ENCODE results near the gene FSTL3.

The FSTL3 gene

GRCh38 chr19:633786-634639, 42.2 kb upstream of the FSTL3 start:
- in situ Hi-C loops (cut with MboI; ENCODE audit: low sequenced_read_pairs, unreplicated experiment), result no loop called here
- no peak for TF ChIP-seq CTCF (IDR thresholded peaks at IDR 0.05; ENCODE audit: borderline replicate concordance, control extremely low read depth, extremely low read depth, insufficient read depth, missing control alignments)
- no peak for DNase-seq (ENCODE audit: low spot score)

DNA sequence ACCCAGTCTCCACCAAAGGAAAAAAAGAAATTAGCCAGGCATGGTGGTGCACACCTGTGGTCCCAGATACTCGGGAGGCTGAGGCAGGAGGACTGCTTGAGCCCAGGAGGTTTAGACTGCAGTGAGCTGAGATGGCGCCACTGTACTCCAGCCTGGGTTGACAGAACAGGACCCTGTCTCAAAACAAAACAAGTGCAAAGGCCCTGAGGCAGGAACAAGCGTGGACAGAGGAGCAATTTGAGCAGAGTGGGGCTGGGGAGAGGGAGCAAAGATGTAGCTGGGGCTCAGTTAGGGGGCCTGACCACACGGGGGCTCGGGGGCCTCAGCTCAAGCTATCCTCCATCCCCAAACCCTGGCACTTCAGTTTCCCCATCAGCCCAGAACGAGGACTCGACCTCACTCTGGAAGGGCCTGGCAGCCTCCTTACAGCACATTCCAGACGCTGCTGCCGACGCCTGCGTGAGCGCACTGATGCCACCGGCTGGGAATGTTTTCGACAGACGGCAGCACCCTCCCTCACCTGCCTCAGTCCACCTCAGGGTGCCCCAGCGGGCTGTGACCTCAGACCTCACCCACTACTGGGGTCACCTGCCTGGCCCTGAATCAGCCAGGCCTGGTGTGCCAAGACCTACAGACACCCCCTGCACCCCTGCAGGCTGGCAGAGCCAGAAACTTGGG, 41.1 kb upstream of the FSTL3 start:
- TF ChIP-seq CTCF (IDR thresholded peaks at IDR 0.05; ENCODE audit: borderline replicate concordance, control extremely low read depth, extremely low read depth, insufficient read depth, missing control alignments), result no peak
- in situ Hi-C loops (cut with MboI; ENCODE audit: low sequenced_read_pairs, unreplicated experiment), result no loop called here
- no peak for DNase-seq (ENCODE audit: low spot score)

DNA sequence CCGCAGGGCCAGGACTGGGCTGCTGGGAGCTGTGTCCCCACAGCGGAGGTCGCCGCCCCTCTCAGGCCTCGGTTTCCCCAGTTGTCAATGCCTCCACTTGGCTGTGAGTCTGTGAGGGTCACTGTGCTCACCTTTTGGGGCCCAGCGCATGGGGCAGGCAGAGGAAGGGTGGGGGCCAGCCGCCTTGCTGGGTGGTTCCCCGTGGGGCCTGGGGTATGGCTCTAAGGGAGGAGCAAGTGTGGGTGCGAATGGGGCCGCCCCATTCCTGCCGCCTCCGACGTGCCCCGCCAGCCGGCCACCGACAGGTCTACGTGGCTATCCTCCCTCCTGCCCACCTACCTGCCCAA, 37.3 kb upstream of the FSTL3 start:
- in situ Hi-C loops (cut with MboI; ENCODE audit: low sequenced_read_pairs, unreplicated experiment), result no loop called here
- no peak for DNase-seq (ENCODE audit: low spot score)
- TF ChIP-seq CTCF (IDR thresholded peaks at IDR 0.05; ENCODE audit: borderline replicate concordance, control extremely low read depth, extremely low read depth, insufficient read depth, missing control alignments), result no peak

DNA sequence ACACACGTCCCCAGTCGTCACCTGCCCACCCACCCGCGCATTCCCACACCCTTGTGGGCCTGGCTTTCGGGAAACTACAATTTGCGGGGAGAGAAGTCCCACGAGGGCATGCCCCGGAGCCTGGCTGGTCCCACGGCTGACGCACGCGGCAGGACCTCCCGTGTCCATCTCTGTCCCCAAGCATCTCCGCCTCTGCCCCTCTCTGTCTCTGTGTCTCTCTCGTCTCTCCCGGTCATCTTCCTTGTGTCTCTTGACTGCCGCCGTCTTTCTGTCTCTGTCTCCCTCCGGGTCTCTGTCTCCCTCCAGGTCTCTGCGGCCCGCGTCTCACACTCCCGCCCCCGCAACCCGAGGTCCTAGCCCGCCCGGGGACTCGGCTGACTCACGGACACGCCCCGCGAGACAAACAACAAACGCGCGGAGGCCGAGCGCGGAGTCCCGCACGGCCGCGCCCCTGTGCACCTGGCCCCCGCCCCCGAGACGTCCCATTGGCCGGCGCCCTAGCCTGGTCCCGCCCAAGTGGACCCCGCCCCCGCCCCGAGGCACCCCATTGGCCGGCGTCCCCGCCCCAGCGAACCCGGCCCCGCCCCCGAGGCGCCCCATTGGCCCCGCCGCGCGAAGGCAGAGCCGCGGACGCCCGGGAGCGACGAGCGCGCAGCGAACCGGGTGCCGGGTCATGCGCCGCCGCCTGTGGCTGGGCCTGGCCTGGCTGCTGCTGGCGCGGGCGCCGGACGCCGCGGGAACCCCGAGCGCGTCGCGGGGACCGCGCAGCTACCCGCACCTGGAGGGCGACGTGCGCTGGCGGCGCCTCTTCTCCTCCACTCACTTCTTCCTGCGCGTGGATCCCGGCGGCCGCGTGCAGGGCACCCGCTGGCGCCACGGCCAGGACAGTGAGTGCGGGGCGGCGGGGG, 36.7 kb upstream of the FSTL3 start, which contains the start of gene FGF22:
Gene FGF22, plus strand, starts transcription at position 627 of the 908 bp plus-strand sequence. Its CDS starts 47 bp downstream, at position 674.
- peak; percentile 98 for DNase-seq (ENCODE audit: low spot score)
- in situ Hi-C loops (cut with MboI; ENCODE audit: low sequenced_read_pairs, unreplicated experiment), result no loop called here
- TF ChIP-seq CTCF (IDR thresholded peaks at IDR 0.05; ENCODE audit: borderline replicate concordance, control extremely low read depth, extremely low read depth, insufficient read depth, missing control alignments), result no peak

DNA sequence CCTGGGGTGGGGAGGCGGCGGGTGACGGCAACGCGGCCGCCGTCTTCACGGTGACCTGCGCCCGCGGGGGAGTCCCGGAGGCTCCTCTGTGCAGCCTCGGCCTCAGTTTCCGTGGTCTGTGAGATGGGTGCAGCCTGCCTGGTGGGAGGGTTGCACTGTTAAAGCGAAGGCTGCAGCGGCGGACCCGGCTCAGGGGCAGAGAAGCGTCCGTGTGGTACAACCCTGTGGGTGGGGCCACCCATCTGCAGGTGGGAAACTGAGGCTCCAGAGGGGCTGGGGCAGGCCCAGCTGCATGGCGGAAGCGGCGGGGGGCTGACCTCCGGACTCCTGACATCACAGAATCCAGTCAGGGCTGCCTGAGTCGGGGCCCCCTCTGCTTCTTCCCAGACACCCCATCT, 36.0 kb upstream of the FSTL3 start:
- no peak for DNase-seq (ENCODE audit: low spot score)
- TF ChIP-seq CTCF (IDR thresholded peaks at IDR 0.05; ENCODE audit: borderline replicate concordance, control extremely low read depth, extremely low read depth, insufficient read depth, missing control alignments), result no peak
- in situ Hi-C loops (cut with MboI; ENCODE audit: low sequenced_read_pairs, unreplicated experiment), result no loop called here

GRCh38 chr19:640606-641189, 35.5 kb upstream of the FSTL3 start:
- DNase-seq (ENCODE audit: low spot score), result no peak
- no peak for TF ChIP-seq CTCF (IDR thresholded peaks at IDR 0.05; ENCODE audit: borderline replicate concordance, control extremely low read depth, extremely low read depth, insufficient read depth, missing control alignments)
- in situ Hi-C loops (cut with MboI; ENCODE audit: low sequenced_read_pairs, unreplicated experiment), result no loop called here

Data from GM13976 (cell line).